ENCODE results near the gene BBS9. TPM values are rescaled to one million over a fixed set of nuclear protein-coding genes. Genes with fewer than 3 reads are reported as not detected.

Gene BBS9
- total RNA-seq, 1 donor from 2014 or later: 43.8 TPM

GRCh38 chr7:33643530-33643929 is 514.2 kb downstream of the BBS9 start:
- intact Hi-C loops (cut with DNase I): no loop called here
- no peak for DNase-seq (ENCODE audit: low spot score)
- ATAC-seq: peak; percentile 19

GRCh38 chr7:33644489-33644888 is 515.1 kb downstream of the BBS9 start:
- ATAC-seq: no peak

GRCh38 chr7:33645104-33645503 is 515.7 kb downstream of the BBS9 start:
- no peak for ATAC-seq
- DNase-seq (ENCODE audit: low spot score): no peak
- intact Hi-C loops (cut with DNase I): no loop called here

More at GRCh38 chr7:33644489-33644888, 515.1 kb downstream of the BBS9 start:
- DNase-seq (ENCODE audit: low spot score): no peak
- intact Hi-C loops (cut with DNase I): no loop called here

DNA sequence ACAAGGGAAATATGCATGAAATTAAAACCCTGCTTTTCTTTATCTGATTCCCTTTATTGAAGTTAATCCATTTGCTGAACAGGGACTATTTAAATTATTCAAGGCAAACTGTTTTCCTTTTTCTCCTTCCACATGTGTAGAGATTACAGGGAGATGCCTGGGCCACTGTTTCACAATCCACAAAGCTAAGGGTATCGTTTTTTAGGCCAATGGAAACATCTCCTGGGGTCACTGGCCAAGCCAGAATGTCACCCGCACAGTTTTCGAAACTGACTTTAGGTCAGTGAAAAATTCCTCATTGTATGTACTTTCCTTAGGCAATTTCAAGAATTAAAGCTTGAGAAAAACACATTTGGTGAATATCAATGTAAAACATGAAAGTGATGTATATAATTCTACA is 516.8 kb downstream of the BBS9 start:
- no peak for DNase-seq (ENCODE audit: low spot score)
- ATAC-seq: peak; percentile 53
- intact Hi-C loops (cut with DNase I): no loop called here

DNA sequence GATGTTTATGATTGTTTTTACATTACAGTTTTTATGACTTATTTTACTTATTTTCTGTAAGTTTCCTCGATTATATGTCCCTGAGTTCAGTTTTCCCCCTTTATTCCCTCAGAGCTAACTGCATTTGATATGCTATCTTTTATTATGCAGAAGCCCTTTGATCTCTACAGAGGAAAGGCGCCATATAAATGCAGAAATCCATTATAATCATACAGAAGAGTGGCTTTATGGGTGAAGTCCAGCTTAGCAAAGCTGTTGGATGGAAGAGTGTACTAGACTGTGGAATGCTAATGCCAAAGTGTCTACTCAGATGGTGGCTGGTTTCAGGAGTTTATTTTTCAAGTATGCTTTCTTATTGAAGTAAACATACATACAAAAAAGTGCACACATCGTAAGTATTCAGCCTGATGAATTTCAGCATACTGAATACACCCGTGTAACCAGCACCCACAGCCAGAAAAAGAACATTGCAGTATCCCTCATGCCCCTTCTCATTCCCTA is 517.6 kb downstream of the BBS9 start:
- no peak for DNase-seq (ENCODE audit: low spot score)
- ATAC-seq: no peak

DNA sequence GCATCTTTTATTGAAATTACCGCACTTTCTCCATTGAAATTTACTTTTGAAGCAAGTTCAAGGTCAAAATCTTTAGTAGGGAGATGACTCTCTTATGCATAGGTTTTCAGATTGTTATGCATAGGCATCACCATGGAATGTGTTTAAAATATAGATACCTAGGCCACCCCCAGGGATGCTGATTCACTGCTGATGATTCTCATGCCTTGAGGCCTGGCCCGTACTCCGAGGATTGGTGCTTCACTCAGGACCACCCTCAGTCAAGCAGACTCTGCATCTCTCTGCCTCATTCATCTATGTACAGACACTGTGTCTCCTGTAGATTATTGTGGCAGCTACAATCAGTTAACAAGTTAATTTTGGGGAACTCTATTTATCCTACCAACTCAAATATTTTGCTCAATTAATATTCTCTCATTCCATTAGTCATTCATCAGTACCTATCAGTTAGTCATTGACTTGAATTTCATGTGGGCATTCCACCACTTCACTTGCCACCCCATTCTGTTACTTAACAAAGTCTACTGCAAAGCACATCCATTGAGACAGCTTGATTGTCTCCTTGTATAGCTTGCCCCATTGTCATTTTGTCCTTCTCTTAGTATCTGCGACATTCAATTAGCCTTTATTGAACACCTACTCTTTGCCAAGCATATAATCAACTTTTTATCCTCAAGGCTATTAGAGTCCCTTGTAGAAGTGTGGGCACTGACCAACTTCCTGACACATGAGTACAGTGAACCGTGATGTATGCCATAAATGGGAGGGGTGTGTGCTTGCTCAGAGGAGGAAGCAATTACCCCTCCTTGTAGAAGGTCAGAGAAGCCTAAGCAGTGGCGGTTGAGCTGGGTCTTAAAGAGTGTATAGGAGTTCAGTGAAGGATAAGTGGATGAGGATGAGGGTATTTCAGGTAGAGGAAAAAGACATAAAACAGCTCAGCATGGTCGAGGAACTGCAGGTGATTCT is 520.4 kb downstream of the BBS9 start:
- DNase-seq (ENCODE audit: low spot score) (no peak), ATAC-seq (no peak)
- intact Hi-C loops (cut with DNase I): no loop called here

More for the DNA sequence above, 517.6 kb downstream of the BBS9 start:
- intact Hi-C loops (cut with DNase I): no loop called here

- ATAC-seq (peak; percentile 69), DNase-seq (ENCODE audit: low spot score) (no peak)
- intact Hi-C loops (cut with DNase I): no loop called here
These were observed 521.5 kb downstream of the BBS9 start for GRCh38 chr7:33650828-33651227.

GRCh38 chr7:33651998-33652515 is 522.7 kb downstream of the BBS9 start:
- ATAC-seq: no peak
- intact Hi-C loops (cut with DNase I): no loop called here
- DNase-seq (ENCODE audit: low spot score): no peak

- intact Hi-C loops (cut with DNase I): no loop called here
- DNase-seq (ENCODE audit: low spot score) (no peak), ATAC-seq (no peak)
These were observed 525.3 kb downstream of the BBS9 start for GRCh38 chr7:33654676-33655075.

Other genes starting within 250 kb of the BBS9 start
- 52.2 TPM for gene KBTBD2, start 237.8 kb upstream of the BBS9 start, total RNA-seq
- 150 TPM for gene FKBP9, start 172.1 kb upstream of the BBS9 start, total RNA-seq
- gene NT5C3A, start 66.8 kb upstream of the BBS9 start, total RNA-seq: 27.9 TPM
- 11.6 TPM for gene RP9, start 20.2 kb upstream of the BBS9 start, total RNA-seq